DMS53 (cell line): ENCODE measurements around the gene SBSN.
A peak's percentile ranks its signal among the peaks of the same experiment; 100 is the strongest.

Source experiments
- DNase-seq: peaks from one replicate; lab custom pipeline; 2025; lab: John Stamatoyannopoulos, UW

The SBSN gene

GRCh38 chr19:35555301-35556005 lies 27.3 kb upstream of the SBSN start:
- peak; percentile 74 for DNase-seq

- peak; percentile 29 for DNase-seq
These were observed 26.0 kb upstream of the SBSN start for GRCh38 chr19:35554076-35554475.

GRCh38 chr19:35553385-35554000 lies 25.4 kb upstream of the SBSN start:
- no peak for DNase-seq

- DNase-seq: no peak
These were observed 24.6 kb upstream of the SBSN start for GRCh38 chr19:35552534-35553384.

- no peak for DNase-seq
These were observed 23.1 kb upstream of the SBSN start for GRCh38 chr19:35551091-35551810.

DNA sequence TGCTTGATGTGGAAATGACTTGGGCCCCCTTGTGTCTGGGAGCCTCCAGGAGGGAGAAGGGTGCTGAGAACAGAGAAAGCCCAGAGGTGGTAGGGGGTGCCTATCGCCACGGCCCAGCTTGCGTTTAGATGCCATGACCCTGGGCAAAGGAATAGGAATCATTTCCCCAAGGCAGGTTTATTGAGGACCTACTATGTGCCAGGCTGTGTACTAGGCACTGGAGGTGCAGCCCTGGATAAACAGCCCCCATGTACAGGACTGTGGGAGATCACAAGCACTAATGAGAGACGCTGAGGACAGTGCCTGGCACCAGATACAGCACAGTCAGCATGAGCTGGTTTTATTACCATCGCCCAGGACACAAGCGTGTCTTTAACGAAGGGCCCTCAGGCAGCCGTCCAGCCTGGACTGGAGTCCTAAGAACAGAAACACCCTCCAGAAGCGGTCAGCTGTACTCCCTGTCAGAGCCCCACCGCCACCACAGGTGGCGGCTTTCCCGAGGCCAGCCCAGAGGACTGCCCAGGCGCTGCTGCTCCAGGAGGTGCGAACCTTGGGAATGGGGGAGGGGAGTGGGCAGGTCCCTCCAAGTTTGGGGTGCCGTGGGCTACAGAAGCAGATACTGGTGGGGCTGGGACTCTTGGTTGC lies 21.9 kb upstream of the SBSN start:
- no peak for DNase-seq

GRCh38 chr19:35549174-35549788 lies 21.2 kb upstream of the SBSN start:
- peak; percentile 95 for DNase-seq

DNA sequence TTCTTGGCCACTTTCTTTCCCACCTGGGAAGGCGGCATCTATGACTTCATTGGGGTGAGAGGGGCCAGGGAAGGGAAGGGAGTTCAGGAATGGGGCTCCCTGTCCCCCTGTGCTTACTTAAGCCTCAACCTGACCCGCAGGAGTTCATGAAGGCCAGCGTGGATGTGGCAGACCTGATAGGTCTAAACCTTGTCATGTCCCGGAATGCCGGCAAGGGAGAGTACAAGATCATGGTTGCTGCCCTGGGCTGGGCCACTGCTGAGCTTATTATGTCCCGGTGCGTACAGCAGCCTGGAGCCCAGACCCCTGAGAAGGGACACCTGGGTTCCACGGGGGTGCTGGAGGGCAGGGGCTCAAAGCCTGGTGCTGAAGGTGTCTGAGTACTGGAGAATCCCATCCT lies 18.4 kb upstream of the SBSN start:
- no peak for DNase-seq

DNA sequence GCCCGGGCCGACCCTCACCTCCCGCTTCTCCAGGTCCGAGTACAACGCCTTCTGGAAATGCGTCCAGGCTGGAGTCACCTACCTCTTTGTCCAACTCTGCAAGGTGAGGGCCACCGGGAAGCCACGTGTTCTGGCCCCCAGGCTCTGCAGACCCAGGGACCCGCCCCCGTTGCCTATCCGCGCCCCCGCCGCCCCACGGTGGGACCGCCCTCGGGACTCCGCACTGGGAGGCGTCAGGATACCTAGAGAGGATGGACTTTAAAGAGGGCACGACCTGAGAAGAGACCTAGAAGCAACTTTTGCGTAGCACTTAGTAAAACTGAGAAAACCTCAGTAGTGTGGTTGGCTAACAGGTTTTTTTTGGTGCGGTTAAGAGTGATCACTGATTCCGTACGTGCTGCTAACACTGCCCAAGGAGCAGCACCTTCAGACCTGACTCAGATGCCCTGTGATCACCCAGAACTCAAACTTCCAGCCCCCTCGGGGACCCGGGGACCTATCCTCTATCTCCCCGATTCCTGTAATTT lies 17.8 kb upstream of the SBSN start:
- peak; percentile 70 for DNase-seq

- DNase-seq: peak; percentile 95
These were observed 17.1 kb upstream of the SBSN start, which contains the start of gene TMEM147 for GRCh38 chr19:35545001-35545854. Gene TMEM147 (plus strand): TSS chr19:35545626. CDS start chr19:35545740, 114 bp downstream.

DNA sequence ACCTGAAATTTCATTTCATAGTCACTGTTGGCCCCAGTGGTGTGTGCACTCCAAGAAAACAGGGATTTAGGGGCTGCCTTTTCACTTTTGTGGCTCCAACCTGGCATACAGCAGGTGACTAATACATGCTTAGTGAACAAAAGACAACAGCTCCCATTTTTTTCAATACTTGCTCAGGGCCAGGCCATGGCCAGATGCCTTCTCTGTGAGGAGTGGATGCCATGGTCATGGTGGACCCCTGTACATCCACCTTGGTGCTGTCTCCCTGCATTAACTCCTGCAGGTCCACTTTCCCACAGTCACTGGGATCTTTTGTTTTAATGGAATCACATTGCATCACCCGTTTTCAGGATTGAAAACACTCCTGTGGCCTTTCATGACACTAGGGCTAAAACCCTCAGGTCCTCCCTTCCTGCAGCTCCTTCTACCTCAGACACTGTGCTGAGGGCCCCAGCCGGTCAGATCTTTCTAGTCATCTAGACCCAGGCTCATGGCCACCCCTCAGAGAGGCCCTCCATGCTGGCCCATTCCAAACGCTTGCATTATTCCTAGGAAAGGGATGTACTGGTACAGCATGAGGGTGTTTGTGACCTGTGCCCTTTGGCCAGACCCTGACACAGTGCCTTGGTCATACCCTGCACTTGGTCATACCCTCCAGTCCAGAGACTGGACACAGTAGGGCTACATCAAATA lies 16.1 kb upstream of the SBSN start:
- no peak for DNase-seq

DNA sequence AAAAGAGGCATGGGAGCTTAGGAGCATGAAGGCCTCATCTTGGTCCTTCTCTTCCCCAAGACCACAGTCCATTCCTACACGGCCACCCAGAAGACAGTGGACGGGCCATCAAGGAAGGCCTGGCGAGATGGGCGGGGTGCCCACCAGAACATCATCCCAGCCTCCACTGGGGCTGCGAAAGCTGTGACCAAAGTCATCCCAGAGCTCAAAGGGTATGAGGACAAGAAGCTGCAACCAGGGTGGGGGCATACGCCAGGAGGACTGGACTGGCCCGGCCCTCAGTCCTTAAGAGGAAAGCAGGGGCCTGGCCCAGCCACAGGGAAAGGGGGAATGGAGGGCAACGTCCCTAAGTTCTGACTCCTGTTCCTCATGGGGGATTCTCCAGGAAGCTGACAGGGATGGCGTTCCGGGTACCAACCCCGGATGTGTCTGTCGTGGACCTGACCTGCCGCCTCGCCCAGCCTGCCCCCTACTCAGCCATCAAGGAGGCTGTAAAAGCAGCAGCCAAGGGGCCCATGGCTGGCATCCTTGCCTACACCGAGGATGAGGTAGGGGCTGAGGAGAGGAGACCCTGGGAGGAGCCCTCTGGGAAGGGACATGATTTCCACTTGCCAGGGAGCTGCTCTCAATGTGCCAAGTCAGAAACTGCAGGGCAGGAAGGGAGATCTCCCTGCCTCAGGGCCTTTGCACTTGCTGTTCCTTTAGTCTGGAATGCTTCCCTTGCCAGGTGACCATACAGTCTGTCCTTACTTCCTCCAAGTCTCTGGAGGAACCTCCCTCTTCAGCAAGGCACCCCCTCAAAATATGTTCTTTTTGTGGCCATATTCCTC lies 15.4 kb upstream of the SBSN start:
- no peak for DNase-seq

- DNase-seq: no peak
These were observed 14.1 kb upstream of the SBSN start for GRCh38 chr19:35542209-35542608.

DNA sequence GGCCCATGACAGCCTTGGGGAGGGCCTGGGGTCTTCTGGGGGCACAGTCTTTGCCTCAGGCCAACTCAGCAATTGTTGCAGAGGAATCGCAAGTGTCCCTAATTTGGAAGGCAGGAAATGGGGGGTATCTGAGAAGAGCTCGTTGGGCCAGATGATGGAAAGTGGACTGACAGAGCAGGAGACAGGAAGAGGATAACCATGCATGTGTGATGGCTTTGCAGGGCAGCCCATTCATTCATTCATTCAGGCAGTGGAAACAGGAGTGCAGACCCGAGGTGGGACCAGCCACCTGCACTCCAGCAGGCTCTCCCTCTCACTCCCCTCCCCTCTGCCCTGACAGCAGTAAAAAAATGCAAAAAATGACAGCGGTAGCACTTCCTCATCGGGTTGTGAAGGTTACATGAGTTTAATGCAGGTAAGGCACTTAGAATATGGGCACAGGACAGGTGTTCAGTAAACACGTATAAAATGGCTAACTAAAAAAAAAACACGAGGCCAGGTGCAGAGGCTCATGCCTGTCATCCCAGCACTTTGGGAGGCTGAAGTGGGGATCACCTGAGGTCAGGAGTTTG lies 12.3 kb upstream of the SBSN start:
- DNase-seq: no peak

GRCh38 chr19:35539850-35540249 lies 11.7 kb upstream of the SBSN start:
- DNase-seq: no peak

DNA sequence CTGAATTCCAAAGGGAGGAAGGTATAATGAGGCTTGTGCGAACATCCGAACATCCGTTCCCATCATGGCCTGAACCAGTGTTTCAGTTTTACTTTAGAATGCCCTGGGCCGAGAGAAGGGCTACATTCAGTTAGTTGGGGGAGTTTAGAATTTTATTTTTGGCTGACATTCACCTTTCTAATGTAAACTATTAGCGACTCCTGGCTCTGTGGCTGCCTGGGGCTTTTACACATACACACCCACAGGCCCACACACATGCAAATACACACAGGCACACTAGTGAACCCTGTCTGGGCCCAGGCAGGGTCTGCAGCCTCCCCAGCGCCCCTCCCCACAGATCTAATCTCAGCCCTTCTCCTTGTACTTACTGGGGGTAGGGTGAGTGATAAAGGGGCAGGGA lies 11.2 kb upstream of the SBSN start:
- no peak for DNase-seq

GRCh38 chr19:35534803-35535480 lies 6.8 kb upstream of the SBSN start:
- DNase-seq: peak; percentile 27
